IMR-90 (cell line): ENCODE results near the gene TBX4. TPM values are rescaled to one million over a fixed set of nuclear protein-coding genes. Genes with fewer than 3 reads are reported as not detected.
A peak's percentile ranks its signal among the peaks of the same experiment; 100 is the strongest.

Experiments
- ATAC-seq: fragments of 200-7000 bp; cut with Tn5 transposase; 2 replicates; pipeline ENCODE4 v1.9.1; 2020; ENCODE audit warnings: low read depth, mild to moderate bottlenecking, moderate library complexity
- BruUV-seq: library from RNA; stranded (reverse); fragments of 400-500 nt; replicated peaks from 2 replicates; lab custom pipeline; 2021; lab: Mats Ljungman, UMichigan
- CTCF ChIA-PET: fragments of 300-600 bp; formaldehyde crosslinking; extraction: SDS; loops from one replicate; lab custom pipeline; 2021; ENCODE audit warnings: antibody characterized with exemption; lab: Yijun Ruan, JAX
- POLR2A ChIA-PET: fragments of 300-600 bp; sonication (Branson Sonifier 250); formaldehyde crosslinking; loops from one replicate; lab custom pipeline; 2022; ENCODE audit warnings: antibody characterized with exemption; ENCODE audit not compliant: unreplicated experiment; lab: Charles Lee
- DNase-seq: peaks from one replicate; pipeline ENCODE4 v3.0.0; 2013
- H2AFZ ChIP-seq: replicated peaks from 2 replicates; pipeline ENCODE3; 2013; ENCODE audit warnings: low read length, mild to moderate bottlenecking; ENCODE audit not compliant: poor library complexity
- H2AK5ac ChIP-seq: 2 replicates; pipeline ENCODE4 v1.6.1; 2013; ENCODE audit warnings: low read depth, low read length, inconsistent platforms
- H2AK9ac ChIP-seq: replicated peaks from 2 replicates; pipeline ENCODE3; 2013; ENCODE audit warnings: mild to moderate bottlenecking, low read depth, low read length, moderate library complexity; ENCODE audit not compliant: poor library complexity
- H2BK120ac ChIP-seq: 2 replicates; pipeline ENCODE4 v1.6.1; 2013; ENCODE audit warnings: low read depth, low read length, inconsistent platforms
- H2BK15ac ChIP-seq: 3 replicates; pipeline ENCODE4 v1.6.1; 2013; ENCODE audit warnings: low read depth, low read length, inconsistent platforms
- H2BK20ac ChIP-seq: 2 replicates; pipeline ENCODE4 v1.6.1; 2013; ENCODE audit warnings: low read depth, mild to moderate bottlenecking, inconsistent platforms, low read length, moderate library complexity
- H2BK5ac ChIP-seq: 2 replicates; pipeline ENCODE4 v1.6.1; 2013; ENCODE audit warnings: mild to moderate bottlenecking, low read depth, low read length, inconsistent platforms; ENCODE audit not compliant: poor library complexity, severe bottlenecking
- H3K14ac ChIP-seq: replicated peaks from 2 replicates; pipeline ENCODE4 v1.6.1; 2013; ENCODE audit warnings: low read depth, low read length, inconsistent platforms
- H3K18ac ChIP-seq: 2 replicates; pipeline ENCODE4 v1.6.1; 2013; ENCODE audit warnings: low read depth, low read length, control low read depth
- H3K23ac ChIP-seq: 2 replicates; pipeline ENCODE4 v1.6.1; 2013; ENCODE audit warnings: low read depth, low read length, inconsistent platforms
- H3K27ac ChIP-seq: 2 replicates; pipeline ENCODE4 v1.5.1; 2013; ENCODE audit warnings: mild to moderate bottlenecking, control low read depth, low read length; ENCODE audit not compliant: insufficient read depth
- H3K27me3 ChIP-seq: 2 replicates; pipeline ENCODE4 v1.6.1; 2013; ENCODE audit warnings: low read length; ENCODE audit not compliant: control insufficient read depth, insufficient read depth
- H3K36me3 ChIP-seq: 2 replicates; pipeline ENCODE4 v1.6.1; 2013; ENCODE audit warnings: low read length, mixed read lengths; ENCODE audit not compliant: control insufficient read depth, insufficient read depth
- H3K4ac ChIP-seq: 2 replicates; pipeline ENCODE4 v1.6.1; 2013; ENCODE audit warnings: low read depth, low read length, inconsistent platforms
- H3K4me1 ChIP-seq: 2 replicates; pipeline ENCODE4 v1.6.1; 2013; ENCODE audit warnings: low read length, mixed read lengths; ENCODE audit not compliant: control insufficient read depth, insufficient read depth
- H3K4me2 ChIP-seq: 2 replicates; pipeline ENCODE4 v1.6.1; 2013; ENCODE audit warnings: low read depth, mild to moderate bottlenecking, control low read depth, low read length, moderate library complexity
- H3K4me3 ChIP-seq: 2 replicates; pipeline ENCODE4 v1.5.1; 2013; ENCODE audit warnings: low read depth, mild to moderate bottlenecking, control low read depth, low read length, moderate library complexity; ENCODE audit not compliant: insufficient read depth
- H3K56ac ChIP-seq: 2 replicates; pipeline ENCODE4 v1.6.1; 2013; ENCODE audit warnings: low read length, inconsistent platforms; ENCODE audit not compliant: insufficient read depth; ENCODE audit errors: extremely low read depth
- H3K79me1 ChIP-seq, 2 experiments: 2 replicates each; pipeline ENCODE4 v1.6.1; 2013; ENCODE audit warnings: low read length in 2 of 2, inconsistent platforms in 1 of 2, low read depth in 1 of 2
- H3K9ac ChIP-seq: 2 replicates; pipeline ENCODE4 v1.6.1; 2013; ENCODE audit warnings: low read depth, low read length, control low read depth
- H3K9me1 ChIP-seq: 2 replicates; pipeline ENCODE4 v1.6.1; 2013; ENCODE audit warnings: low read length, inconsistent platforms; ENCODE audit not compliant: insufficient read depth
- H3K9me3 ChIP-seq: 2 replicates; pipeline ENCODE4 v1.6.1; 2013; ENCODE audit warnings: low read length; ENCODE audit not compliant: control insufficient read depth, insufficient read depth
- H4K20me1 ChIP-seq: 2 replicates; pipeline ENCODE4 v1.6.1; 2013; ENCODE audit warnings: low read length, inconsistent platforms; ENCODE audit not compliant: insufficient read depth
- H4K5ac ChIP-seq: 2 replicates; pipeline ENCODE4 v1.6.1; 2013; ENCODE audit warnings: mild to moderate bottlenecking, low read depth, low read length, control low read depth
- H4K8ac ChIP-seq, 2 experiments: 2 replicates each; pipeline ENCODE4 v1.6.1; 2013; ENCODE audit warnings: low read depth in 2 of 2, low read length in 2 of 2, control low read depth in 1 of 2, inconsistent platforms in 1 of 2
- H4K91ac ChIP-seq: 2 replicates; pipeline ENCODE4 v1.6.1; 2013; ENCODE audit warnings: low read depth, low read length, inconsistent platforms; ENCODE audit not compliant: insufficient read depth
- RAD21 ChIP-seq: IDR thresholded peaks from 2 replicates; pipeline ENCODE4 v1.6.1; 2012; ENCODE audit warnings: low read length, improper control_type of control experiment
- RCOR1 ChIP-seq: IDR thresholded peaks from 2 replicates; pipeline ENCODE4 v1.6.1; 2012; ENCODE audit warnings: mild to moderate bottlenecking, low read length, improper control_type of control experiment; ENCODE audit not compliant: insufficient replicate concordance
- WGBS, 2 experiments: methylation state at CpG; one replicate each; pipeline versions ENCODE4 v1.1.5 to v1.1.7; 2013; ENCODE audit warnings: missing lambda C conversion rate in 2 of 2; ENCODE audit not compliant: insufficient read length in 1 of 2; ENCODE audit errors: extremely low coverage in 2 of 2; 5-methylcytosine and 5-hydroxymethylcytosine counted together
- dilution Hi-C: fragments of 300-500 bp; cut with HindIII; formaldehyde crosslinking; loops from one replicate; pipeline ENCODE4 v1.14.3; 2018; ENCODE audit warnings: low sequenced_read_pairs; ENCODE audit not compliant: unreplicated experiment
- in situ Hi-C: fragments of 300-500 bp; cut with MboI; formaldehyde crosslinking; loops from 3 replicates; pipeline ENCODE4 v1.14.3; 2019; ENCODE audit warnings: low sequenced_read_pairs, inconsistent platforms, mixed read lengths
- intact Hi-C: fragments of 100-400 bp; cut with micrococcal nuclease; formaldehyde crosslinking; loops from 2 replicates; pipeline ENCODE4 v1.10.0; 2022
- polyA plus RNA-seq, 3 experiments: library from polyadenylated mRNA; depleted of rRNA; stranded (reverse); fragments of >200 nt; gene quantifications; 2 replicates each; pipeline ENCODE4 v1.2.3, GENCODE V29; 2012; ENCODE audit warnings: low replicate concordance in 1 of 3
- total RNA-seq: library from RNA; depleted of rRNA; stranded (reverse); fragments of >200 nt; gene quantifications from 2 replicates; pipeline ENCODE4 v1.2.3, GENCODE V29; 2012

The TBX4 gene
- total and polyA plus RNA-seq, 2 of the 4 experiments (the other 2 are of a cell fraction), result 0.05 TPM; not detected in 1

- DNase-seq, result peak; percentile 52
- no peak overlapping the region for H3K56ac ChIP-seq
- H2BK20ac ChIP-seq, result peak overlapping the region; percentile 23; the same call in 1 of the 2 replicates
- H3K27me3 ChIP-seq, result peaks cover 16% of the 10 kb centered on the region
- peak overlapping the region; percentile 50 for H2BK120ac ChIP-seq
- no peaks in the 10 kb centered on the region for H3K79me1 ChIP-seq
- H3K27ac ChIP-seq, result peak overlapping the region; percentile 10; the same call in 1 of the 2 replicates
- in situ Hi-C loops (no loop called here), dilution Hi-C loops (no loop called here), intact Hi-C loops (no loop called here)
- no peak for TF ChIP-seq RAD21
- no peak for TF ChIP-seq RCOR1
- peak overlapping the region; percentile 23 for H3K14ac ChIP-seq
- H3K4me2 ChIP-seq, result peak overlapping the region; percentile 9; the same call in 1 of the 2 replicates
- peak overlapping the region; percentile 22 for H2AK9ac ChIP-seq
- peak overlapping the region; percentile 32; the same call in 1 of the 3 replicates for H2BK15ac ChIP-seq
- H3K4ac ChIP-seq, result peak overlapping the region; percentile 32
- BruUV-seq, result no TSS peak
- no peaks in the 10 kb centered on the region for H3K9me3 ChIP-seq
- H3K23ac ChIP-seq, result peak overlapping the region; percentile 2; the same call in 1 of the 2 replicates
- peak overlapping the region; percentile 69 for H4K91ac ChIP-seq
- H2AFZ ChIP-seq, result peak overlapping the region; percentile 87
- H3K36me3 ChIP-seq, result no peaks in the 10 kb centered on the region
- H4K5ac ChIP-seq, result peak overlapping the region; percentile 86
- peak overlapping the region; percentile 48 to 74 for H4K8ac ChIP-seq
- POLR2A ChIA-PET, result no interaction called here
- no peaks in the 10 kb centered on the region for H4K20me1 ChIP-seq
- 54% methylated on average over 3 of the region's 15 CpGs; no CpG with 5 or more reads in 1 of the 2 experiments for WGBS, 2 experiments
- peaks cover 15% of the 10 kb centered on the region; the same call in 1 of the 2 replicates for H3K9me1 ChIP-seq
- no peak overlapping the region for H3K4me3 ChIP-seq
- no peak overlapping the region; the same call in 1 of the 2 replicates for H3K9ac ChIP-seq
- peaks cover 18% of the 10 kb centered on the region for H3K4me1 ChIP-seq
- H2BK5ac ChIP-seq, result peak overlapping the region; percentile 20
- peak overlapping the region; percentile 65 for H3K18ac ChIP-seq
- CTCF ChIA-PET, result interaction anchor here (1.1 kb wide), 1 partner anchor 48 kb away, joined by 3 read pairs; no protein-coding TSS in a partner anchor
- peak; percentile 78 for ATAC-seq
- H2AK5ac ChIP-seq, result peak overlapping the region; percentile 64; the same call in 1 of the 2 replicates
Observed at GRCh38 chr17:61467416-61468262, 15.4 kb downstream of the TBX4 start.
